Effector memory CD8-positive, alpha-beta T cell (primary cell): ENCODE data around the gene PDGFRB.
A peak's percentile ranks its signal among the peaks of the same experiment; 100 is the strongest.
"Not testable (repeated sequence)": the region's sequence is repeated elsewhere in the genome, so short reads cannot be mapped to it uniquely, and the experiment has no call there.

Experiments
- ATAC-seq: fragments of 150-1000 bp; cut with Tn5 transposase; replicated peaks from 2 replicates; pipeline ENCODE4 v1.10.0; 2021; ENCODE audit warnings: mild to moderate bottlenecking, moderate library complexity
- DNase-seq, 3 experiments: peaks; one replicate each; pipeline ENCODE4 v3.0.0; 2021
- H3K27ac Mint-ChIP-seq, 2 donors: one replicate each; pipeline ENCODE4 v1.8.0; 2022; ENCODE audit warnings: mild to moderate bottlenecking in 2 of 2, mixed read lengths in 2 of 2, moderate library complexity in 2 of 2
- H3K27me3 Mint-ChIP-seq, 2 donors: one replicate each; pipeline ENCODE4 v1.8.0; 2022; ENCODE audit warnings: mixed read lengths in 2 of 2
- H3K36me3 Mint-ChIP-seq: one replicate; pipeline ENCODE4 v1.8.0; 2022; ENCODE audit warnings: mild to moderate bottlenecking, moderate library complexity, mixed read lengths; ENCODE audit not compliant: insufficient read depth
- H3K4me1 Mint-ChIP-seq, 2 donors: one replicate each; pipeline ENCODE4 v1.8.0; 2022; ENCODE audit warnings: low read depth in 2 of 2, mixed read lengths in 2 of 2
- H3K4me3 Mint-ChIP-seq, 2 donors: one replicate each; pipeline ENCODE4 v1.8.0; 2022; ENCODE audit warnings: mild to moderate bottlenecking in 2 of 2, mixed read lengths in 2 of 2, moderate library complexity in 2 of 2
- H3K9me3 Mint-ChIP-seq, 2 donors: one replicate each; pipeline ENCODE4 v1.8.0; 2022; ENCODE audit warnings: mixed read lengths in 2 of 2

PDGFRB gene

DNA sequence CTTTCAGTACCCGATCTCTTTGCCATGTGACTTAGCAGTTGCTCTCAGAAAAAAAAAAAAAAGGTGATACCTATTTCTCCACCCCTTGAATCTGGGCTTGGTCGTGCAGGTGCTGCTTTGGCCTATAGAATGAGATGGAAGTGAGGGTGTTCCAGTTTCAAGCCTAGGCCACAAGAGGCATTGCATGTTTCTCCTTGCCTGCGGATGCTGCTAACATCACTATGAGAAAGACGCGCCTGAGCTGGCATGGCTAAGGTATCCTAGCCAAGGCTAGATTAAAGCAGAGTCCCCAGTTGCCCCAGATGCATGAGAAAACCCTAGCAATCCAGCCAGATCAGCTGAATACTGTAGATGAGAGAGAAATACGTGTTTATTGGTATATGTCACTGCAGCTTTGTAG is 54.6 kb downstream of the PDGFRB start:
- no peak overlapping the region for H3K27ac Mint-ChIP-seq
- no peaks in the 10 kb centered on the region for H3K9me3 Mint-ChIP-seq

DNA sequence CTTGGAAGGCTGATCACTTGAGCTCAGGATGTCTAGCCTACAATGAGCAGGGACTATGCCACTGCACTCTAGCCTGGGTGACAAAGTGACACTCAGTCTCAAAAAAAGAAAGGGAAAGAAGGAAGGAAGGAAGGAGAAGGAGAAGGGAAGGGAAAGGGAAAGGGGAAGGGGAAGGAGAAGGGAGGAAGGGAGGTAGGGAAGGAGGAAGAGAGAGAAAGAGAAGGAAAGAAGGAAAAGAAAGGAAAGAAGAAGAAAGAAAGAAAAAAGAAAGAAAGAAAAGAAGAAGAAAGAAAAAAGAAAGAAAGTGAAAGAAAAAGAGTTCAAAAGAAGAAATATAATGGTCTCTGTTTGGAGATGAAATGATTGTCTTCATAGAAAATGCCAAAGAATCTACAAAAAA is 58.5 kb downstream of the PDGFRB start:
- Mint-ChIP-seq H3K27me3 (peaks cover 21 to 41% of the 10 kb centered on the region in 2 donors), H3K4me1 (no peaks in the 10 kb centered on the region), H3K9me3 (no peaks in the 10 kb centered on the region), H3K36me3 (no peaks in the 10 kb centered on the region), H3K27ac (no peak overlapping the region), H3K4me3 (no peak overlapping the region)
- ATAC-seq (no peak), DNase-seq (no peak)

More for the DNA sequence above, 54.6 kb downstream of the PDGFRB start:
- Mint-ChIP-seq H3K4me3 (no peak overlapping the region), H3K36me3 (no peaks in the 10 kb centered on the region), H3K27me3 (peaks cover 6 to 17% of the 10 kb centered on the region in 2 donors), H3K4me1 (peaks cover 0 to 2% of the 10 kb centered on the region in 2 donors)
- ATAC-seq (no peak), DNase-seq (no peak)

DNA sequence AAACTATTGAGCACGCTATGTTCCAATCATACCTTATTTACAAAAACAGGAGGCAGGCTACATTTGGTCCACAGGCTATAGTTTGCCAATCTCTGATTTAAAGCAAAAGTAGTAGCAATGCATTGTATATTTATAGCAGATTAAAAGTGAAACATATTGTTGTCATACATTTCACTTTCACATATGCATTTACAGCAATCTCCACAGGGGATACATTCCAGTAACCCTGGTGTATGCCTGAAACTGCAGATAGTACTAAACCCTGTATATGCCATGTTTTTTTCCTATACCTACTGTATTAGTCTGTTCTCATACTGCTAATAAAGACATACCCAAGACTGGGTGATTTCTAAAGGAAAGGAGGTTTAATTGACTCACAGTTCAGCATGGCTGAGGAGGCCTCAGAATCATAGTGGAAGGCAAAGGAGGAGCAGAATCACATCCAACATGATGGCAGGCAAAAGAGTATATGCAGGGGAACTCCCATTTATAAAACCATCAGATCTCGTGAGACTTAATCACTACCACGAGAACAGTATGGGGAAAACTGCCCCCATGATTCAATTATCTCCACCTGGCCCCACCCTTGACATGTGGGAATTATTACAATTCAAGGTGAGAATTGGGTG is 63.4 kb downstream of the PDGFRB start:
- ATAC-seq, result no peak
- no peaks in the 10 kb centered on the region for H3K36me3 Mint-ChIP-seq
- no peaks in the 10 kb centered on the region for H3K4me1 Mint-ChIP-seq
- no peak for DNase-seq
- H3K4me3 Mint-ChIP-seq, result no peak overlapping the region
- peaks cover 57 to 71% of the 10 kb centered on the region in 2 donors for H3K27me3 Mint-ChIP-seq
- no peaks in the 10 kb centered on the region for H3K9me3 Mint-ChIP-seq
- H3K27ac Mint-ChIP-seq, result no peak overlapping the region

- Mint-ChIP-seq H3K36me3 (no peaks in the 10 kb centered on the region), H3K4me3 (no peak within 1 kb of the TSS), H3K4me1 (no peaks in the 10 kb centered on the region), H3K27me3 (peaks cover 81 to 85% of the 10 kb centered on the region in 2 donors), H3K27ac (no peak within 1 kb of the TSS), H3K9me3 (no peaks in the 10 kb centered on the region)
- no peak for ATAC-seq
- no peak for DNase-seq
These were observed 69.5 kb downstream of the PDGFRB start, which contains the start of gene CSF1R for GRCh38 chr5:150085950-150086715. TSS of gene CSF1R (minus strand) at chr5:150086554. CDS start at chr5:150086427, 127 bp downstream.

DNA sequence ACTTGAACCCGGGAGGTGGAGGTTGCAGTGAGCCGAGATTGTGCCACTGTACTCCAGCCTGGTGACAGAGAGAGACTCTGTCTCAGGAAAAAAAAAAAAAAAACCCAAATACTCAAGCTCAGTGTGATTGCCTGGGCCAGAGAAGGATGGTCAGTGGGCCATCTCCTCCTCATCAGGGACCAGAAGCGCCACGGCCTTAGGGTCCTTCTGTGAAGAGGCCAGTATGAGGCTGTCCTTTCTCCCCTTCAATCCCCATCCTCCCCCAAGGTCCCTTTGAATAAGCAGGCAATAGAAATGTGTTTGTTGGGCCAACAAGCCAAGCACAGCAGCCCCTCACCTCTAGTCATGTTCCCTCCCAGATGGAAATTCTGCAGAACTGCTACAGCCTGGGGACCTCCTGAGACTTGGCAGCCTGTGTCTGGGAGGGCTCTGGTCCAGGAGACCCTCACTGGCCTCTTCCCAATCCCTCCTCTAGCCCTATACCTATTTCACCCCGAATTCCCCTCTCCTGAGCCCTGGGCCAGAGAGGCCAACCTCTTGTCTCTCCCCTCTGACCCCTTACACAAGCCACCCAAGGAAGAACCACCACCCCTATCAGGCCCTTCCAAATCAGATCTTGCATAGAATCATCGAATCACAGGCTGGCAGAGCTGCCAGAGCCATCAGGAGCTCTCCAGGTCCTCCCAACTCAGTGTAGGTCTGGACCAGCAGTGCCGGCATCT is 70.3 kb downstream of the PDGFRB start:
- no peaks in the 10 kb centered on the region for H3K36me3 Mint-ChIP-seq
- H3K9me3 Mint-ChIP-seq, result no peaks in the 10 kb centered on the region
- H3K4me3 Mint-ChIP-seq, result no peak overlapping the region
- H3K27me3 Mint-ChIP-seq, result peaks cover 73 to 81% of the 10 kb centered on the region in 2 donors
- no peaks in the 10 kb centered on the region for H3K4me1 Mint-ChIP-seq
- ATAC-seq (no peak), DNase-seq (no peak)
- H3K27ac Mint-ChIP-seq, result no peak overlapping the region

- H3K9me3 Mint-ChIP-seq, H3K36me3 Mint-ChIP-seq, ATAC-seq, H3K4me1 Mint-ChIP-seq, DNase-seq, H3K4me3 Mint-ChIP-seq, H3K27ac Mint-ChIP-seq: not testable (repeated sequence)
- H3K27me3 Mint-ChIP-seq, result peaks cover 70 to 81% of the 10 kb centered on the region in 2 donors
These were observed 70.9 kb downstream of the PDGFRB start for GRCh38 chr5:150084754-150085153.

- no peak overlapping the region for H3K27ac Mint-ChIP-seq
- ATAC-seq (no peak), DNase-seq (no peak)
- H3K4me1 Mint-ChIP-seq, result no peaks in the 10 kb centered on the region
- no peaks in the 10 kb centered on the region for H3K9me3 Mint-ChIP-seq
- H3K4me3 Mint-ChIP-seq, result no peak overlapping the region
- peaks cover 5% of the 10 kb centered on the region for H3K36me3 Mint-ChIP-seq
- peaks cover 51 to 81% of the 10 kb centered on the region in 2 donors for H3K27me3 Mint-ChIP-seq
These were observed 72.8 kb downstream of the PDGFRB start for GRCh38 chr5:150082889-150083288.

DNA sequence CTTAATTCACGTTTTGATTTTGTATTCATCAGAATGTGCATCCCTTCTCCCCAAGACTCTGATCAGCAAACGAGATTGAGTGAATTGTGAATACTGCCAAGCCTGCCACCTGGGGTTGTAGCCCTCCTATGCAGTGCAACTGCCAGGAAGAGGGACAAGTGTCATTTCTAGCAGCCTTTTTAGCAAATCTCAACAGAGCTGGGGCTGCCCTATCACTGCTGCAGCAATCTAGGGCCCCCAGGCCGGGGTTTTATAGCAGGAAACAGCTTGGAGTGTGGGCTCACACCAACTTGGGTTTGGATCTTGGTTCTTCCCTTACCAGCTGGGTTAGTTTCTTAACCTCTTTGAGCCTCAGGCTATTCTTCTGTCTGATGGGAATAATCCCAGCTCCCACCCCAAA is 73.3 kb downstream of the PDGFRB start:
- ATAC-seq, result no peak
- Mint-ChIP-seq H3K36me3 (peaks cover 5% of the 10 kb centered on the region), H3K4me1 (no peaks in the 10 kb centered on the region), H3K27me3 (peaks cover 46 to 76% of the 10 kb centered on the region in 2 donors), H3K9me3 (no peaks in the 10 kb centered on the region), H3K4me3 (no peak overlapping the region), H3K27ac (no peak overlapping the region)
- DNase-seq, result no peak

DNA sequence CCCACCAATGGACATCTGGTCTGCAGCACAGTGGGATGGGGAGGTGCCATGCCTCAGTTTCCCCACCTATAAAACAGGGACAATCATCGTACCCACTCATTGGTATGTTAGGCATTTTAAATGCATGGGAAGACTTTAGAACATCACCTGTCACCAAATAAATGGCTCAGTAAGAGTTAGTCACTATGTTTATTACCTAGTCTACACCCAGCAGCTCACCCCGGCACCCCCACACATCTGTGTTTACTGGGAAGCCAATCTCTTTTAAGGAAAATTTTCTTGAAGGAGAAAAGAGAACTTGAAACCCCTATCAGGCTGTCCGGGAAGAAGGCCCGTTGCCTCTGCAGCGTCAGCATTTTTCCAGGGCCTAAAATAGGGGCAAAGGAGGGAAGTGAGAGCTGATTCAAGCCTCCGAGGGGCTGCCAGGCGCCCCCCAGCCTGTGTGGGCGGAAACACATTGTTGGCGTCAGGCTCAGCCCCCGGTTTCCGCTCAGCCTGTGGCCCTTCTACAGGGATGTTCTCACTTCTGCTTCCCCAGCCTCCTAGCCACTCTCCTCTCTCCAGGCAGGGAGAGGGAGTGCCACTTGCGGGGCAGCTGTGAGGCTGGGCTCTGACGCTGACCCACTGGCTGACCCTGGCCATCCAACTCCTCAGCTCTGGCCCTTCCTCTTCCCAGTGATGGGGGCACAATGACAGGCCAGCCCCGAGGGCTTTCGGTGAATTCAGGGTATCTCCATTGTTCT is 73.9 kb downstream of the PDGFRB start:
- H3K4me1 Mint-ChIP-seq, result no peaks in the 10 kb centered on the region
- H3K9me3 Mint-ChIP-seq, result no peaks in the 10 kb centered on the region
- peaks cover 5% of the 10 kb centered on the region for H3K36me3 Mint-ChIP-seq
- peak; percentile 17 for ATAC-seq
- no peak overlapping the region for H3K27ac Mint-ChIP-seq
- DNase-seq, result no peak
- peaks cover 40 to 69% of the 10 kb centered on the region in 2 donors for H3K27me3 Mint-ChIP-seq
- no peak overlapping the region for H3K4me3 Mint-ChIP-seq

DNA sequence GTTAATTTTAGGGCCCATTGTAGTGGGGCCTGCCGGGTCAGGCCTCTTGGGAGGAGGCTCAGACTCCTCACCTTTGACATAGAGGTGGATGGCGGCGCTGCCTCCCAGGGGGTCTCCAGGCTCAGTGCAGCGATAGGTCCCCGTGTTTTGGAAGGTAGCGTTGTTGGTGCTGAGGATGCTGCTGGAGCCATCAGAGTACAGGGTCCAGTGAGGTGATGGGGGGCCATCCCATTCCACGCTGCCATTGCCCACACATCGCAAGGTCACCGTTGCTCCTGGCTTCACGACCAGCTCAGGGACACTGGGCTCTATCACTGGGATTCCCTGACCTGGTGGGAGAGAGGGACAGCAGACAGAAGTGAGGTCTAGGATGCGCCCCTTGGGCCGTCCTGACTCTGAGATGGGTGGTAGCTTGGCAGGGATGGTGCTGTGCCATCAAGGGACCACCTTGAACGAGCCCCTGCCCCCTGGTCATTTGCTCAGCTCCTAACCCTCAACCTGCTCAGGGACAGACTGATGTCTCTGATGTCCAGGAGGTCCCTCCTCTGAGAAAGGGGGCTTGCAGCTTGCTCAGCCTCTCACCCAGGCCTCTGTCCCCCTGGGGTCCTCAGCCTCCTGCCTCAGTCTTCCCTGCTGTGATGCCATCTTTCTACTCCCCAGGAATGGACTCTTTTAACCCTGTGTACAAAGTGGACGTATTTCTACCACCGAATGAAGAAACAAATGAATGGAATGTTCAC is 74.8 kb downstream of the PDGFRB start:
- no peaks in the 10 kb centered on the region for H3K4me1 Mint-ChIP-seq
- no peak for ATAC-seq
- peaks cover 31 to 61% of the 10 kb centered on the region in 2 donors for H3K27me3 Mint-ChIP-seq

GRCh38 chr5:150079909-150080461 is 75.7 kb downstream of the PDGFRB start:
- peaks cover 24 to 52% of the 10 kb centered on the region in 2 donors for H3K27me3 Mint-ChIP-seq
- H3K9me3 Mint-ChIP-seq, result no peaks in the 10 kb centered on the region
- no peaks in the 10 kb centered on the region for H3K4me1 Mint-ChIP-seq
- H3K36me3 Mint-ChIP-seq, result peaks cover 5% of the 10 kb centered on the region
- H3K4me3 Mint-ChIP-seq, result no peak overlapping the region
- ATAC-seq (no peak), DNase-seq (no peak)
- H3K27ac Mint-ChIP-seq, result no peak overlapping the region

More for the DNA sequence above, 74.8 kb downstream of the PDGFRB start:
- H3K36me3 Mint-ChIP-seq, result peaks cover 5% of the 10 kb centered on the region
- H3K4me3 Mint-ChIP-seq, result no peak overlapping the region
- H3K27ac Mint-ChIP-seq, result no peak overlapping the region
- H3K9me3 Mint-ChIP-seq, result no peaks in the 10 kb centered on the region
- DNase-seq, result no peak

DNA sequence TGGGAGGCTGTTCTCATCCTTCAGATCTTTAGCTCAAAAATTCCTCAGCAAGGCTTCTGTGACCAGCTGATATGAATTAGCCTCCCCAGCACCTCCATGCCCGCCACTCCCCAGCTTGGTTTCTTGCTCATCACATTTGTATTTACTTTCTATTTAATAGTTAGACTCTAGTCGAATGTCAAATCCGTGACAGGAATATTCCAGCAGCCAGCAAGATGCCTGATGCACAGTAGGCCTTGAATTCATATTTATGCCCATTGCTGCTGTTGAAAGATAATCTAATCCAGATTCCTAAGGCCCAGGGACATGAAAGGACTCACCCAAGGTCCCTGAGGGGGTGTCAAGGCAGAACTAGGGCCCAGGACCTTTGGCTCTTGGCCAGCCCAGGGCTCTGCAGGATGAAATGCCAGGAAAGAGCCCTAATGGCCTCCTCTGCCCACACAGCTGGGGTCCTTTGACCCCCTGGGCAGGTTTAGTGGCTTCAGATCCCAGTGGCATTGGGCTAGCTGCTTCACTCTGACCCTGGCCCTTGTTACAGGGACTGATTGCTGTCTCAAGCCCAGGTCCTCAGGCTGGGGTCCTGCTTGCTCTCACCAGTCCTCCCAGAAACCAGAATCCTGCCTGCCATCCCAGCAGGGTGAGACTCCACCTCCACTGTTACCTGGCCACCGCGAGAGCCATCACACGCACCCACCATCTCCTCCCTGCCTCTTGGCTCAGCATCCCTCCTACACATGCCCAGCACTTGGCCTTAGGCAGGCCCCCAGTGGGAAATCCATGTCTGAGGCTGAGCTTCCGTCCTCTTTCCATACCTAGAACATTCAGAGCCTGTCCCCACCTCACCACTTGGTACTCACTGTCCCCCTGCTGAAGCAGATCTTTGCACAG is 76.6 kb downstream of the PDGFRB start:
- Mint-ChIP-seq H3K9me3 (no peaks in the 10 kb centered on the region), H3K4me1 (no peaks in the 10 kb centered on the region), H3K27ac (no peak overlapping the region), H3K36me3 (peaks cover 5% of the 10 kb centered on the region), H3K27me3 (peaks cover 22 to 51% of the 10 kb centered on the region in 2 donors), H3K4me3 (no peak overlapping the region)
- DNase-seq, result no peak
- no peak for ATAC-seq
